Peyer's patch (tissue), 4 donors: ENCODE data around the gene IL17RA.

ENCODE experiments used
- CTCF ChIP-seq, 6 experiments: fragments of 450-650 bp in 4 of 6; fragments of 200-600 bp in 2 of 6; sonication (generic) in 1 of 6; IDR thresholded peaks; one replicate each; pipeline ENCODE4 v1.5.1; 2017 to 2019; ENCODE audit warnings: antibody characterized with exemption in 6 of 6, mild to moderate bottlenecking in 3 of 6, moderate library complexity in 1 of 6
- POLR2A ChIP-seq, 2 donors: fragments of 450-650 bp; IDR thresholded peaks; one replicate each; pipeline ENCODE4 v1.5.1; 2017; ENCODE audit warnings: antibody characterized with exemption in 2 of 2, mild to moderate bottlenecking in 2 of 2, moderate library complexity in 2 of 2

- no peak for TF ChIP-seq CTCF (IDR thresholded peaks at IDR 0.05)
- no peak for TF ChIP-seq POLR2A (IDR thresholded peaks at IDR 0.05)
Observed at GRCh38 chr22:17138513-17138912, 53.7 kb downstream of the IL17RA start.
